Fibroblast of pulmonary artery (primary cell): ENCODE data around the gene SYT6.

ENCODE experiments used
- DNase-seq: peaks from one replicate; pipeline ENCODE4 v3.0.0-alpha.2; 2010; ENCODE audit warnings: low read depth
- H3K4me3 ChIP-seq: replicated peaks from 2 replicates; pipeline ENCODE4 v1.5.1; 2011; ENCODE audit warnings: low read depth, mild to moderate bottlenecking, control low read depth, low read length, moderate library complexity
- TF ChIP-seq, protein P1 (sequence below): IDR thresholded peaks from 2 replicates; pipeline ENCODE4 v1.5.1; 2011; ENCODE audit warnings: mild to moderate bottlenecking, control low read depth, low read length, inconsistent platforms; ENCODE audit errors: missing control alignments

Gene SYT6

GRCh38 chr1:114089502-114090138 is 64.0 kb downstream of the SYT6 start:
- TF ChIP-seq, protein P1, sequence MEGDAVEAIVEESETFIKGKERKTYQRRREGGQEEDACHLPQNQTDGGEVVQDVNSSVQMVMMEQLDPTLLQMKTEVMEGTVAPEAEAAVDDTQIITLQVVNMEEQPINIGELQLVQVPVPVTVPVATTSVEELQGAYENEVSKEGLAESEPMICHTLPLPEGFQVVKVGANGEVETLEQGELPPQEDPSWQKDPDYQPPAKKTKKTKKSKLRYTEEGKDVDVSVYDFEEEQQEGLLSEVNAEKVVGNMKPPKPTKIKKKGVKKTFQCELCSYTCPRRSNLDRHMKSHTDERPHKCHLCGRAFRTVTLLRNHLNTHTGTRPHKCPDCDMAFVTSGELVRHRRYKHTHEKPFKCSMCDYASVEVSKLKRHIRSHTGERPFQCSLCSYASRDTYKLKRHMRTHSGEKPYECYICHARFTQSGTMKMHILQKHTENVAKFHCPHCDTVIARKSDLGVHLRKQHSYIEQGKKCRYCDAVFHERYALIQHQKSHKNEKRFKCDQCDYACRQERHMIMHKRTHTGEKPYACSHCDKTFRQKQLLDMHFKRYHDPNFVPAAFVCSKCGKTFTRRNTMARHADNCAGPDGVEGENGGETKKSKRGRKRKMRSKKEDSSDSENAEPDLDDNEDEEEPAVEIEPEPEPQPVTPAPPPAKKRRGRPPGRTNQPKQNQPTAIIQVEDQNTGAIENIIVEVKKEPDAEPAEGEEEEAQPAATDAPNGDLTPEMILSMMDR: no peak
- DNase-seq: no peak
- H3K4me3 ChIP-seq: no peak overlapping the region

DNA sequence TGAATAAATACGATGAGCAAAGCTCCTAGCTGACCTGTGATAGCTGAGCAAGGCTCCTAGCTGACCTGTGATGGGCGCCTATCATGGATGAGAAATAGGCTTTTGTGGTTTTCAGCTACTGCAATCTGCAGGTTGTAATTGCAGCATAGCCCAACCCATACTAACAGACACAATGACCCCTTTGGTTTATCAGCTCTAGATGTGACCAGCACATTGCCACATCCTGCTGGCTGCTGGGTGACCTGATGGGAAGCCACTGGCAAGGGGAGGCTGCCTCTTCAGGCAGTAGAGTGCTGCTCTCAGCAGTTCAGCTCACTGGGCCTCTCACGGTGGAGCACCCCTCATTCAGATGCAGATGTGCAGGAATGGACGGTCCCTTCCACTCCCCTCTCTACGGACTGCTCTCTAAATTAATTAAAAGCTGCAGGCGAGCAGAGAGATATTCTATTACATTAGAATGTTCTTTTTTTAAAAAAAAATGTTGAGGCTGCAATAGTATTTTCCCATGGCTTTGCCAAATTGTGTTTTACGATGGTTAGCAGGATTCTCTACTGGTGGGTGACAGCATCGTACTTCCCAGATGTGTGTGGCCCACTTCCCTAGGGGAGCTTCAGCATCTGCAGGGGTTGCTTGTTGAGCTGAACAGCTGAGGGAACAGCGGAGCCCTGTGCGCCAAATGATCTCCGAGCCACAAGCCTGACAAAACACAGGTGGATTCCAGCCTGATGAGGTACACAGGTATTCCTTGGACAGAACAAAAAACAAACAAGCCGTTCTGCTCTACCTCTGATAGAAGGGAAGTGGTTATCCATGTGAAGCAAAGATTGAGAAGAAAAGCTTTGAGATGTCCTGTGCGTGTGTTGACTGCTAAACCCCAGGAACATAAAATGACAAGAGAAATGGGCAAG is 65.0 kb downstream of the SYT6 start:
- TF ChIP-seq, protein P1: no peak
- DNase-seq: no peak

DNA sequence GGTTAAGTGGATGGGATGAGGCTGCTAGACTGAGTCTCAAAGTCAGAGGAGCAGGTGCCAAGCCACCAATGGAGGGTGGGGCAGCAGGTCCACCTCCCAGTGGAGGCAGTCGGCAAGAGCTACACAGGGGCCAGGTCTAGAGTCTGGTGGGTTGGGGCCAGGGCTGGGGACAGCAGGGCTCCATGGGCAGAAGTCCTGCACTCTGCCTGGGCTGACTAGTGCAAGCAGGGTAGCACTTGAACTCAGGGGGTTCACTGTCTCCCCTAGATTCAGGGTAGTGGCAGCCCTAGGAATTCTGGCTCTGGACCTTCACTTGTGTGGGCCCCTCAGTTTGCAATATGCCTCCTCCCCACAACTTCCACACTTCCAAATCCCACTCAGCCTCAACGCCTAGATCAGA is 66.2 kb downstream of the SYT6 start:
- no peak overlapping the region for H3K4me3 ChIP-seq
- TF ChIP-seq, protein P1: no peak
- no peak for DNase-seq

More for the DNA sequence above, 65.0 kb downstream of the SYT6 start:
- H3K4me3 ChIP-seq: no peak overlapping the region

DNA sequence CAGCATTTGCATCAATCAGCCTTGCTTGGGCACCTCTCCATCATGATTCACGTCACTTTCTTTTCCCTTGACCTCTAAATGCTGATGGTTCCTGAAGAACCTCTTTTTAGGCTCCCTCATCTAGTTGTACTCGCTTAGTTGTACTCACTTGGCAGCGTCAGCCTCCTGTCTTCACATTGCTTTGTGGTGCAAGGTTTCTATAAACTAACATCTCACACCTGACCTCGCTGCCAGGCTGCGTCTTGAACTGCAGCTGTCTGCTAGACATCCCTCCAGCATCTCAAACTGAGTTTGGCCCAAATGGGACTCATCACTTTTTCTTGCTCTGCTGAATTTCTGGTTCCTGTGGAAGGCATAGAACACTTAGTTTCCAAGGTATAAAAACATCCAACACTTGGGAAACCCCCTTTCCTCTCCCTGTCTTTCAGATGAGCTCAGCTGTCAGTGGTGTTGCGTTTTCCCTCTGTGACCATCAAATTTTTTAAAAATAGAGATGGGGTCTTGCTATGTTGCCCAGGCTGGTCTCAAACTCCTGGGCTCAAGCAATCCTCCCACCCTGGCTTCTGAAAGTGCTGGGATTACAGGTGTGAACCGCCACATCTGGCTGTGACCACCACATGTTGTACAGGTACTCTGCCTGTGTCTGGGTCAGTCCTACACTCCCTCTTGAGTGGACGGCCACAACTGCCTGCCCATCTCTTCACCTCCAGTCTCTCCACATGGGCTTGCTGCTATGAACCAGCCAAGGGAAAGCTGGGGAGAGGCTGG is 66.9 kb downstream of the SYT6 start:
- TF ChIP-seq, protein P1: no peak
- no peak overlapping the region for H3K4me3 ChIP-seq
- DNase-seq: no peak

DNA sequence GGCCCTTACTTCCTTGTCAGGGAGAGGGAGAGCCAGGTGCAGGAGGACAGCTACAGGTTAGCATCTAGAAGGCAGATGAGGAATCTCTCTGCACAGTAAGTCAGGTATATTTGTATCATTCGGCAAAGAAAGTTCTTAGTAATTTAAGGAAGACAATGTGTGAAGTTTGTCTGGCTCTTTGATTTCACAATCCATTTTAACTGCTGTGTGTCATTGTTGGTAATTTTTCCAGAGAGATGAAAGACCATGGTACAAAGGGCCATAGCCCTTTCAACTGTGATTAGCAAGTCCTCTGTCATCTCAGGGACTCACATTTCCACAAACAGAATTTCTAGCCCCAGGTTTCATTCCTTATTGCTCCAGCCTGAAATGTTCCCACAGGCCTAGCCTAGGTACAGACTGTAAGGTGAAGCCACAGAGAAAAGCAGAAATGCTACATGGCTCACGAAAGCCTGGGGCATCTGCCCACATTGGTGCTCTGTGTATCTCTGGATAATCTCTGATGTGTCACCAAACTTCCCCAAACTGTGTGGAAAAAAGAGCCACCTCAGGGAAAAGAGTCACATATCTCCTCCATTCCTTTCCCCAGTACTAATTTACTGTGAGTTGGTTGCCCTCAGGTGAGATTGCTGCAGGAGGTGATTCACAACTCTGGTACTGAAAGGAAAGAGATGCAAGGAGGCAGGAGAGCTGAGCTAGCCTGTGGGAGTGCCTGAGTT is 70.6 kb downstream of the SYT6 start:
- H3K4me3 ChIP-seq: no peak overlapping the region
- no peak for DNase-seq
- TF ChIP-seq, protein P1: no peak

GRCh38 chr1:114082304-114082630 is 71.4 kb downstream of the SYT6 start:
- no peak overlapping the region for H3K4me3 ChIP-seq
- DNase-seq: no peak
- TF ChIP-seq, protein P1: no peak
